Prostate gland (tissue), 2 donors: ENCODE measurements around the gene ZNF761. TPM values are rescaled to one million over a fixed set of nuclear protein-coding genes. Genes with fewer than 3 reads are reported as not detected.
A peak's percentile ranks its signal among the peaks of the same experiment; 100 is the strongest.
"Not testable (repeated sequence)": the region's sequence is repeated elsewhere in the genome, so short reads cannot be mapped to it uniquely, and the experiment has no call there.

Source experiments
- DNase-seq: peaks from one replicate; pipeline ENCODE4 v3.0.0-alpha.2; 2019; ENCODE audit warnings: low spot score
- H3K27ac ChIP-seq, 2 donors: fragments of 200-600 bp; sonication (generic); 2 replicates each; pipeline ENCODE4 v1.5.1; 2017 to 2019
- H3K27me3 ChIP-seq: fragments of 200-600 bp; sonication (generic); replicated peaks from 2 replicates; pipeline ENCODE4 v1.5.1; 2019; ENCODE audit not compliant: insufficient read depth
- H3K36me3 ChIP-seq, 2 donors: fragments of 200-600 bp; sonication (generic); 1 replicate in 1 of 2; 2 replicates in 1 of 2; pipeline versions ENCODE4 v1.5.1 to v1.8.1; 2017 to 2019
- H3K4me1 ChIP-seq: fragments of 200-600 bp; sonication (generic); replicated peaks from 2 replicates; pipeline ENCODE4 v1.5.1; 2019
- H3K4me3 ChIP-seq, 2 donors: fragments of 200-600 bp; sonication (generic); 2 replicates each; pipeline ENCODE4 v1.5.1; 2017 to 2019
- H3K9me3 ChIP-seq: fragments of 200-600 bp; sonication (generic); 2 replicates; pipeline ENCODE4 v1.5.1; 2017
- CTCF ChIP-seq, 4 experiments: fragments of 200-600 bp in 2 of 4; fragments of 450-650 bp in 2 of 4; sonication (generic) in 2 of 4; IDR thresholded peaks; 1 replicate in 3 of 4; 2 replicates in 1 of 4; pipeline ENCODE4 v1.5.1; 2016 to 2019; ENCODE audit warnings: antibody characterized with exemption in 4 of 4, mild to moderate bottlenecking in 2 of 4, moderate library complexity in 2 of 4
- POLR2A ChIP-seq: fragments of 450-650 bp; IDR thresholded peaks from one replicate; pipeline ENCODE4 v1.6.1; 2016; ENCODE audit warnings: antibody characterized with exemption, mild to moderate bottlenecking
- POLR2AphosphoS5 ChIP-seq: sonication (generic); formaldehyde crosslinking; IDR thresholded peaks from one replicate; pipeline ENCODE4 v1.6.1; 2017; ENCODE audit warnings: antibody characterized with exemption
- WGBS: methylation state at CpG from one replicate; pipeline ENCODE4 v1.1.5; 2018; 5-methylcytosine and 5-hydroxymethylcytosine counted together
- intact Hi-C: fragments of 100-400 bp; cut with DNase I; formaldehyde crosslinking; loops from one replicate; pipeline ENCODE4 v1.14.2; 2022
- total RNA-seq, 2 donors: library from RNA; depleted of rRNA; stranded (reverse); fragments of >200 nt; gene quantifications; one replicate each; pipeline ENCODE4 v1.1.0, GENCODE V29; 2016

Gene ZNF761
- total RNA-seq, 2 donors from 2014 or later = 48.3 to 51.7 TPM

GRCh38 chr19:53394522-53394973 lies 37.2 kb upstream of the ZNF761 start:
- no peaks in the 10 kb centered on the region for H3K36me3 ChIP-seq
- H3K27ac ChIP-seq = peak overlapping the region; percentile 79 to 80
- WGBS = 3% methylated on average over 18 of the region's 18 CpGs
- peak overlapping the region; percentile 73 to 75 for H3K4me3 ChIP-seq
- H3K4me1 ChIP-seq = no peaks in the 10 kb centered on the region
- no peaks in the 10 kb centered on the region for H3K27me3 ChIP-seq
- no peaks in the 10 kb centered on the region for H3K9me3 ChIP-seq
- DNase-seq = no peak
- no peak for TF ChIP-seq POLR2AphosphoS5
- TF ChIP-seq CTCF (IDR thresholded peaks at IDR 0.05) = no peak
- TF ChIP-seq POLR2A = no peak
- intact Hi-C loops = loop anchor here (2.0 to 10.0 kb wide), 2 partner anchors 30 to 140 kb away; partner anchors contain the start of genes VN1R2, ZNF525 and ZNF677

GRCh38 chr19:53394974-53395839 lies 36.6 kb upstream of the ZNF761 start, which contains the start of gene ZNF765:
ZNF765 (plus strand) TSS chr19:53395149; CDS start chr19:53398016, 2,867 bp downstream.
- peak; percentile 95 for DNase-seq
- H3K27ac ChIP-seq = peak within 1 kb of the TSS; percentile 79 to 80
- no peaks in the 10 kb centered on the region for H3K27me3 ChIP-seq
- no peaks in the 10 kb centered on the region for H3K9me3 ChIP-seq
- peak within 1 kb of the TSS; percentile 73 to 75 for H3K4me3 ChIP-seq
- H3K4me1 ChIP-seq = no peaks in the 10 kb centered on the region
- intact Hi-C loops = loop anchor here (2.0 to 10.0 kb wide), 2 partner anchors 30 to 140 kb away; partner anchors contain the start of genes VN1R2, ZNF525 and ZNF677
- TF ChIP-seq POLR2A (peak; percentile 68), POLR2AphosphoS5 (peak; percentile 97), CTCF (IDR thresholded peaks at IDR 0.05) (peak; percentile 33 to 78 (median 60))
- no peaks in the 10 kb centered on the region for H3K36me3 ChIP-seq
- WGBS = under 1% methylated on average over 58 of the region's 58 CpGs

GRCh38 chr19:53395840-53396524 lies 35.8 kb upstream of the ZNF761 start:
- H3K36me3 ChIP-seq = not testable (repeated sequence)
- intact Hi-C loops = loop anchor here (2.0 to 10.0 kb wide), 2 partner anchors 31 to 141 kb away; partner anchors contain the start of genes VN1R2, ZNF525 and ZNF677

GRCh38 chr19:53396525-53396868 lies 35.3 kb upstream of the ZNF761 start:
- intact Hi-C loops = loop anchor here (10.0 kb wide), 1 partner anchor 142 kb away; the partner anchor contains the start of genes VN1R2 and ZNF677
- no peak for TF ChIP-seq POLR2AphosphoS5
- no peak for TF ChIP-seq CTCF (IDR thresholded peaks at IDR 0.05)
- TF ChIP-seq POLR2A = no peak
- no peaks in the 10 kb centered on the region for H3K27me3 ChIP-seq
- DNase-seq = no peak
- H3K4me3 ChIP-seq = peak overlapping the region in 1 of 2 donors; percentile 75
- no peak overlapping the region for H3K27ac ChIP-seq
- no peaks in the 10 kb centered on the region for H3K4me1 ChIP-seq
- no peaks in the 10 kb centered on the region for H3K36me3 ChIP-seq
- WGBS = 0% methylated on average over 1 of the region's 1 CpG
- H3K9me3 ChIP-seq = no peaks in the 10 kb centered on the region

More at GRCh38 chr19:53395840-53396524, 35.8 kb upstream of the ZNF761 start:
- H3K9me3 ChIP-seq, H3K27me3 ChIP-seq, DNase-seq, H3K4me1 ChIP-seq: not testable (repeated sequence)
- Histone ChIP-seq H3K4me3 (peak overlapping the region; percentile 73 to 75), H3K27ac (peak overlapping the region; percentile 79 to 80)
- 8% methylated on average over 9 of the region's 9 CpGs for WGBS

- intact Hi-C loops = loop anchor here (10.0 kb wide), 1 partner anchor 143 kb away; the partner anchor contains the start of genes VN1R2 and ZNF677
- not testable (repeated sequence) for H3K27me3 ChIP-seq, H3K4me3 ChIP-seq, H3K36me3 ChIP-seq, H3K9me3 ChIP-seq, H3K27ac ChIP-seq, H3K4me1 ChIP-seq, DNase-seq
- WGBS = 67% methylated on average over 1 of the region's 1 CpG
Measured at GRCh38 chr19:53397918-53398317, 33.9 kb upstream of the ZNF761 start.
